ENCODE data around the gene IL1RAPL2. TPM values are rescaled to one million over a fixed set of nuclear protein-coding genes. Genes with fewer than 3 reads are reported as not detected.

The IL1RAPL2 gene
- total RNA-seq, 1 donor from 2014 or later: 0.58 TPM

- TF ChIP-seq CTCF (conservative IDR thresholded peaks at IDR 0.05): no peak
- no peaks in the 10 kb centered on the region for H3K4me1 Mint-ChIP-seq
- H3K9me3 Mint-ChIP-seq: no peaks in the 10 kb centered on the region
- H3K36me3 Mint-ChIP-seq (ENCODE audit: low read depth): no peaks in the 10 kb centered on the region
- no peak overlapping the region for H3K27ac Mint-ChIP-seq (ENCODE audit: unreplicated experiment)
- no peaks in the 10 kb centered on the region for H3K27me3 Mint-ChIP-seq (ENCODE audit: low read depth)
- no peak overlapping the region for H3K4me3 Mint-ChIP-seq
- no peak for DNase-seq (ENCODE audit: low read depth, low spot score)
Observed at GRCh38 chrX:105307762-105308161, 741.8 kb downstream of the IL1RAPL2 start.

GRCh38 chrX:105313596-105313995, 747.6 kb downstream of the IL1RAPL2 start:
- H3K4me3 Mint-ChIP-seq: no peak overlapping the region
- no peaks in the 10 kb centered on the region for H3K36me3 Mint-ChIP-seq (ENCODE audit: low read depth)
- DNase-seq (ENCODE audit: low read depth, low spot score): no peak
- H3K27me3 Mint-ChIP-seq (ENCODE audit: low read depth): no peaks in the 10 kb centered on the region
- no peak for TF ChIP-seq CTCF (conservative IDR thresholded peaks at IDR 0.05)
- H3K9me3 Mint-ChIP-seq: no peaks in the 10 kb centered on the region
- H3K27ac Mint-ChIP-seq (ENCODE audit: unreplicated experiment): no peak overlapping the region
- no peaks in the 10 kb centered on the region for H3K4me1 Mint-ChIP-seq

GRCh38 chrX:105314458-105314857, 748.5 kb downstream of the IL1RAPL2 start:
- DNase-seq (ENCODE audit: low read depth, low spot score): no peak
- Mint-ChIP-seq H3K4me3 (no peak overlapping the region), H3K4me1 (no peaks in the 10 kb centered on the region), H3K27me3 (ENCODE audit: low read depth) (no peaks in the 10 kb centered on the region), H3K36me3 (ENCODE audit: low read depth) (no peaks in the 10 kb centered on the region), H3K27ac (ENCODE audit: unreplicated experiment) (no peak overlapping the region), H3K9me3 (no peaks in the 10 kb centered on the region)
- no peak for TF ChIP-seq CTCF (conservative IDR thresholded peaks at IDR 0.05)

GRCh38 chrX:105315248-105315647, 749.2 kb downstream of the IL1RAPL2 start:
- Mint-ChIP-seq H3K4me1 (no peaks in the 10 kb centered on the region), H3K9me3 (no peaks in the 10 kb centered on the region), H3K4me3 (no peak overlapping the region), H3K27ac (ENCODE audit: unreplicated experiment) (no peak overlapping the region), H3K27me3 (ENCODE audit: low read depth) (no peaks in the 10 kb centered on the region), H3K36me3 (ENCODE audit: low read depth) (no peaks in the 10 kb centered on the region)
- no peak for TF ChIP-seq CTCF (conservative IDR thresholded peaks at IDR 0.05)
- DNase-seq (ENCODE audit: low read depth, low spot score): no peak

- Mint-ChIP-seq H3K36me3 (ENCODE audit: low read depth) (no peaks in the 10 kb centered on the region), H3K4me3 (no peak overlapping the region), H3K27me3 (ENCODE audit: low read depth) (no peaks in the 10 kb centered on the region), H3K4me1 (no peaks in the 10 kb centered on the region), H3K9me3 (peaks cover 2% of the 10 kb centered on the region), H3K27ac (ENCODE audit: unreplicated experiment) (no peak overlapping the region)
- no peak for DNase-seq (ENCODE audit: low read depth, low spot score)
- no peak for TF ChIP-seq CTCF (conservative IDR thresholded peaks at IDR 0.05)
Observed at GRCh38 chrX:105317117-105317516, 751.1 kb downstream of the IL1RAPL2 start.

GRCh38 chrX:105323928-105324327, 757.9 kb downstream of the IL1RAPL2 start:
- Mint-ChIP-seq H3K4me3 (no peak overlapping the region), H3K27me3 (ENCODE audit: low read depth) (no peaks in the 10 kb centered on the region), H3K36me3 (ENCODE audit: low read depth) (no peaks in the 10 kb centered on the region), H3K4me1 (no peaks in the 10 kb centered on the region), H3K27ac (ENCODE audit: unreplicated experiment) (no peak overlapping the region), H3K9me3 (peaks cover 9% of the 10 kb centered on the region)
- no peak for TF ChIP-seq CTCF (conservative IDR thresholded peaks at IDR 0.05)
- no peak for DNase-seq (ENCODE audit: low read depth, low spot score)
